ENCODE data around the gene TRMT11. TPM values are rescaled to one million over a fixed set of nuclear protein-coding genes. Genes with fewer than 3 reads are reported as not detected.

TRMT11 gene
- polyA plus RNA-seq, 1 donor (not counting 4 experiments of a cell fraction or from before 2014, with no cell fraction given), result 23.0 TPM

- no peak overlapping the region for H3K27ac ChIP-seq (ENCODE audit: control insufficient read depth, insufficient read depth, low read length)
- no peak for DNase-seq (ENCODE audit: low read depth, low spot score)
- TF ChIP-seq CTCF (optimal IDR thresholded peaks at IDR 0.05 in 1 of 3, IDR thresholded peaks at IDR 0.05 in 1 of 3, conservative IDR thresholded peaks at IDR 0.05 in 1 of 3; ENCODE audit: extremely low read depth in 1 of 3, insufficient read depth in 2 of 3, low read length in 3 of 3), result no peak
- H3K9me1 ChIP-seq (ENCODE audit: control insufficient read depth, extremely low read depth, insufficient read depth, low read length), result no peaks in the 10 kb centered on the region
- no peak overlapping the region for H3K4me2 ChIP-seq (ENCODE audit: control insufficient read depth, extremely low read depth, insufficient read depth, low read depth, low read length)
- dilution Hi-C loops (cut with MboI; ENCODE audit: extremely low pct_ligation_motif_present, low sequenced_read_pairs), result no loop called here
- H4K20me1 ChIP-seq (ENCODE audit: control insufficient read depth, extremely low read depth, insufficient read depth, low read length), result no peaks in the 10 kb centered on the region
- H3K9me3 ChIP-seq (ENCODE audit: control insufficient read depth, low read depth, low read length), result no peaks in the 10 kb centered on the region
- no peaks in the 10 kb centered on the region for H3K4me1 ChIP-seq (ENCODE audit: control insufficient read depth, extremely low read depth, insufficient read depth, low read length)
- H3K36me3 ChIP-seq (ENCODE audit: control insufficient read depth in 2 of 2, extremely low read depth in 1 of 2, insufficient read depth in 2 of 2, low read length in 2 of 2), result no peaks in the 10 kb centered on the region
- H3K4me3 ChIP-seq (ENCODE audit: control insufficient read depth in 2 of 3, extremely low read depth in 1 of 3, insufficient read depth in 2 of 3, low read depth in 1 of 3, low read length in 3 of 3), result no peak overlapping the region
- H3K9ac ChIP-seq (ENCODE audit: control insufficient read depth, extremely low read depth, insufficient read depth, low read length), result no peak overlapping the region
- no peaks in the 10 kb centered on the region for H3K27me3 ChIP-seq (ENCODE audit: control insufficient read depth, extremely low read depth, insufficient read depth, low read length)
- H2AFZ ChIP-seq (ENCODE audit: control insufficient read depth, low read length), result no peak overlapping the region
- no peaks in the 10 kb centered on the region for H3K79me2 ChIP-seq (ENCODE audit: control insufficient read depth, insufficient read depth, low read length)
- no peak for FAIRE-seq
These were observed 41.3 kb downstream of the TRMT11 start for GRCh38 chr6:126027601-126028000.

GRCh38 chr6:126030045-126030444, 43.7 kb downstream of the TRMT11 start:
- dilution Hi-C loops (cut with MboI; ENCODE audit: extremely low pct_ligation_motif_present, low sequenced_read_pairs), result no loop called here
- DNase-seq (ENCODE audit: low read depth, low spot score), result no peak
- no peaks in the 10 kb centered on the region for H3K9me3 ChIP-seq (ENCODE audit: control insufficient read depth, low read depth, low read length)
- H3K27me3 ChIP-seq (ENCODE audit: control insufficient read depth, extremely low read depth, insufficient read depth, low read length), result no peaks in the 10 kb centered on the region
- H3K27ac ChIP-seq (ENCODE audit: control insufficient read depth, insufficient read depth, low read length), result no peak overlapping the region
- peaks cover 0 to 2% of the 10 kb centered on the region in 2 experiments for H3K36me3 ChIP-seq (ENCODE audit: control insufficient read depth in 2 of 2, extremely low read depth in 1 of 2, insufficient read depth in 2 of 2, low read length in 2 of 2)
- H3K4me3 ChIP-seq (ENCODE audit: control insufficient read depth in 2 of 3, extremely low read depth in 1 of 3, insufficient read depth in 2 of 3, low read depth in 1 of 3, low read length in 3 of 3), result no peak overlapping the region
- H3K4me1 ChIP-seq (ENCODE audit: control insufficient read depth, extremely low read depth, insufficient read depth, low read length), result no peaks in the 10 kb centered on the region
- TF ChIP-seq EZH2 (IDR thresholded peaks at IDR 0.05; ENCODE audit: low read length), result no peak
- no peaks in the 10 kb centered on the region for H4K20me1 ChIP-seq (ENCODE audit: control insufficient read depth, extremely low read depth, insufficient read depth, low read length)
- no peak overlapping the region for H3K9ac ChIP-seq (ENCODE audit: control insufficient read depth, extremely low read depth, insufficient read depth, low read length)
- H2AFZ ChIP-seq (ENCODE audit: control insufficient read depth, low read length), result no peak overlapping the region
- H3K9me1 ChIP-seq (ENCODE audit: control insufficient read depth, extremely low read depth, insufficient read depth, low read length), result no peaks in the 10 kb centered on the region
- H3K79me2 ChIP-seq (ENCODE audit: control insufficient read depth, insufficient read depth, low read length), result no peaks in the 10 kb centered on the region
- FAIRE-seq, result no peak
- H3K4me2 ChIP-seq (ENCODE audit: control insufficient read depth, extremely low read depth, insufficient read depth, low read depth, low read length), result no peak overlapping the region

GRCh38 chr6:126033696-126034095, 47.4 kb downstream of the TRMT11 start:
- FAIRE-seq, result peak; percentile 93
- peak; percentile 7 for DNase-seq (ENCODE audit: low read depth, low spot score)
- no peaks in the 10 kb centered on the region for H4K20me1 ChIP-seq (ENCODE audit: control insufficient read depth, extremely low read depth, insufficient read depth, low read length)
- H3K9ac ChIP-seq (ENCODE audit: control insufficient read depth, extremely low read depth, insufficient read depth, low read length), result no peak overlapping the region
- no peak overlapping the region for H2AFZ ChIP-seq (ENCODE audit: control insufficient read depth, low read length)
- TF ChIP-seq EZH2 (IDR thresholded peaks at IDR 0.05; ENCODE audit: low read length) (no peak), CTCF (optimal IDR thresholded peaks at IDR 0.05 in 1 of 3, IDR thresholded peaks at IDR 0.05 in 1 of 3, conservative IDR thresholded peaks at IDR 0.05 in 1 of 3; ENCODE audit: extremely low read depth in 1 of 3, insufficient read depth in 2 of 3, low read length in 3 of 3) (peak; percentile 50 to 63 (median 55))
- H3K9me3 ChIP-seq (ENCODE audit: control insufficient read depth, low read depth, low read length), result no peaks in the 10 kb centered on the region
- no peaks in the 10 kb centered on the region for H3K9me1 ChIP-seq (ENCODE audit: control insufficient read depth, extremely low read depth, insufficient read depth, low read length)
- no peak overlapping the region for H3K27ac ChIP-seq (ENCODE audit: control insufficient read depth, insufficient read depth, low read length)
- H3K79me2 ChIP-seq (ENCODE audit: control insufficient read depth, insufficient read depth, low read length), result no peaks in the 10 kb centered on the region
- H3K4me1 ChIP-seq (ENCODE audit: control insufficient read depth, extremely low read depth, insufficient read depth, low read length), result no peaks in the 10 kb centered on the region
- dilution Hi-C loops (cut with MboI; ENCODE audit: extremely low pct_ligation_motif_present, low sequenced_read_pairs), result no loop called here
- peaks cover 0 to 5% of the 10 kb centered on the region in 2 experiments for H3K36me3 ChIP-seq (ENCODE audit: control insufficient read depth in 2 of 2, extremely low read depth in 1 of 2, insufficient read depth in 2 of 2, low read length in 2 of 2)
- H3K27me3 ChIP-seq (ENCODE audit: control insufficient read depth, extremely low read depth, insufficient read depth, low read length), result no peaks in the 10 kb centered on the region
- H3K4me3 ChIP-seq (ENCODE audit: control insufficient read depth in 2 of 3, extremely low read depth in 1 of 3, insufficient read depth in 2 of 3, low read depth in 1 of 3, low read length in 3 of 3), result no peak overlapping the region
- H3K4me2 ChIP-seq (ENCODE audit: control insufficient read depth, extremely low read depth, insufficient read depth, low read depth, low read length), result no peak overlapping the region
